ENCODE data around the gene ABCB9. TPM values are rescaled to one million over a fixed set of nuclear protein-coding genes. Genes with fewer than 3 reads are reported as not detected.
A peak's percentile ranks its signal among the peaks of the same experiment; 100 is the strongest.
"Not testable (repeated sequence)": the region's sequence is repeated elsewhere in the genome, so short reads cannot be mapped to it uniquely, and the experiment has no call there.

The ABCB9 gene
- 4.0 and 8.4 TPM in 2 replicates for total RNA-seq

DNA sequence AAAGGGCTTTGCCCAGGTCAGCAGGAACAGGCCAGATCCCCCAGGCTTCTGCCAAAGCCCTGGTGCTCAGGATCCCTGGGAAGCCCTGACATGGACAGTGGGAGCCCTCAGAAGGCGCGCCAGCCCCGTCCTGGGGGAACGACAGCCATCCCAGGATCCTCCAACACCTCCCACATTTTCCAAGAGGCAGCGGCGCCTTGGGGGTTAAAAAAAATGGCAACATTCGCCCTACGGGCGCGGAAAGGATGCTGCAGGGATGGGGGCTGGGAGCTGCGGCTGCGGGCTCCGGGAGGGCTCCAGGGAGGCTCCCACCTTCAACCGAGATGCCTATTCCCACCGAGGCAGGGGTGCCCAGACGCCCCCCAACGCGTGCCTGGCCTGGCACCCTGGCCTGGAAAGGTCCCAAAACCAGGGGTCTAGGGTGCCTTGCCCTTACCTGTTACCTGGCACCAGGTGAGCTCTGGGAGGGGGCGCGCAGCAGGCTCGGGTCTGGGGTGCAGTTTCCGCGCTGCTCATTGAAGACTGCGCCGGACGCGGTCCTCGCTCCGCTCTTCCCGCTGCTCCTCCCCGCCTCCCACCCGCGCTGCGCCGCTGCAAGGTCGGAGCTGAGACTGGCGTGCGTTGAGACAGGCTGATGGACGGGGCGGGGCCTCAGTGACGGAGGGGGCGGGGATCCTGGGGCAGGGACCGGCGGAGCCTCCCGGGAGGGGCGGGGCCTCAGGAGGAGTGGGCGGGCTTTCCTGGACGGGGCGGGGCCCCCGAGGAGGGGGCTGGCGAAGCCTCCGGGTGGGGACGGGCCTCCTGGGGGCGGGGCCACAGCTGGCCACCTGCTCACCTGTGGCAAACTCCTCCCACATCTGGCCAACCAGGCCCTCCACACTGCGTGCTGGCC lies at the start of gene ABCB9:
ABCB9 (minus strand) TSS at position 613 of the 892 bp plus-strand sequence. CDS start 6,228 bp downstream, outside the sequence.
- DNase-seq (ENCODE audit: low read depth): no peak
- TF ChIP-seq, protein P1, sequence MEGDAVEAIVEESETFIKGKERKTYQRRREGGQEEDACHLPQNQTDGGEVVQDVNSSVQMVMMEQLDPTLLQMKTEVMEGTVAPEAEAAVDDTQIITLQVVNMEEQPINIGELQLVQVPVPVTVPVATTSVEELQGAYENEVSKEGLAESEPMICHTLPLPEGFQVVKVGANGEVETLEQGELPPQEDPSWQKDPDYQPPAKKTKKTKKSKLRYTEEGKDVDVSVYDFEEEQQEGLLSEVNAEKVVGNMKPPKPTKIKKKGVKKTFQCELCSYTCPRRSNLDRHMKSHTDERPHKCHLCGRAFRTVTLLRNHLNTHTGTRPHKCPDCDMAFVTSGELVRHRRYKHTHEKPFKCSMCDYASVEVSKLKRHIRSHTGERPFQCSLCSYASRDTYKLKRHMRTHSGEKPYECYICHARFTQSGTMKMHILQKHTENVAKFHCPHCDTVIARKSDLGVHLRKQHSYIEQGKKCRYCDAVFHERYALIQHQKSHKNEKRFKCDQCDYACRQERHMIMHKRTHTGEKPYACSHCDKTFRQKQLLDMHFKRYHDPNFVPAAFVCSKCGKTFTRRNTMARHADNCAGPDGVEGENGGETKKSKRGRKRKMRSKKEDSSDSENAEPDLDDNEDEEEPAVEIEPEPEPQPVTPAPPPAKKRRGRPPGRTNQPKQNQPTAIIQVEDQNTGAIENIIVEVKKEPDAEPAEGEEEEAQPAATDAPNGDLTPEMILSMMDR (conservative IDR thresholded peaks at IDR 0.05; ENCODE audit: low read depth, low read length): no peak
- H3K4me3 ChIP-seq (ENCODE audit: low read depth, low read length): peak within 1 kb of the TSS; percentile 89

DNA sequence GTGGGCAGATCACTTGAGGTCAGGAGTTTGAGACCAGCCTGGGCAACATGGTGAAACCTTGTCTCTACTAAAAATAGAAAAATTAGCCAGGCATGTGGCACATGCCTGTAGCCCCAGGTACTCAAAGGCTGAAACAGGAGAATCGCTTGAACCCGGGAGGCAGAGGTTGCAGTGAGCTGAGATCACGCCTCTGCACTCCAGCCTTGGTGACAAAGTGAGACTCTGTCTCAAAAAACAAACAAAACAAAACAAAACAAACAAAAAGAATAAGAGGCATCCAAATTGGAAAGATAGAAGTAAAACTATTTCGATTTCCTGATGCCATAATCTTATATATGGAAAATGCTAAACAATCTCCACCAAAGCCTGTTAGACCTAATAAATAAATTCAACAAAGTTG lies 48.2 kb upstream of the ABCB9 start:
- not testable (repeated sequence) for DNase-seq (ENCODE audit: low read depth); H3K4me3 ChIP-seq (ENCODE audit: low read depth, low read length)

GRCh38 chr12:123013185-123014095 lies 47.2 kb upstream of the ABCB9 start:
- TF ChIP-seq, protein P1 (conservative IDR thresholded peaks at IDR 0.05; ENCODE audit: low read depth, low read length): no peak
- no peak overlapping the region for H3K4me3 ChIP-seq (ENCODE audit: low read depth, low read length)
- DNase-seq (ENCODE audit: low read depth): no peak

DNA sequence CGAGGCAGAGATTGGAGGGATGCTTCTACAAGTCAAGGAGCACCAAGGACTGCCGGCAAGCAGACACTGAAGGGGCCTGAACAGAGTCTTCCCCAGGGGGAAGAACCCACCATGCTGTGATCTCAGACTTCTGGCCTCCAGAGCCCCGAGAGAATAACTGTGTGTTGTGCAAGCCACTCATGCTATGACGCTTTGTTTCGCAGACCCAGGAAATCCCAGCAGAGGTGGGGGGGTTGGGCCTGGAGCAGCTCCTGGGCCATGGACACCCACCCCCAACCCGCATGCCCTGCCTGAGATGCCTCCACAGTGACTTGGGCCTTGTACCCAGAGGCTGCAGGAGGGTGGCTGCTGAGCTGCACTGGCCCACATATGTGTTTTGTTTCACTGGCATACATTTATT lies 45.4 kb upstream of the ABCB9 start:
- TF ChIP-seq, protein P1 (conservative IDR thresholded peaks at IDR 0.05; ENCODE audit: low read depth, low read length): no peak
- no peak overlapping the region for H3K4me3 ChIP-seq (ENCODE audit: low read depth, low read length)
- DNase-seq (ENCODE audit: low read depth): no peak

GRCh38 chr12:123010681-123011080 lies 44.4 kb upstream of the ABCB9 start:
- TF ChIP-seq, protein P1 (conservative IDR thresholded peaks at IDR 0.05; ENCODE audit: low read depth, low read length): no peak

GRCh38 chr12:123010110-123010509 lies 43.8 kb upstream of the ABCB9 start:
- no peak overlapping the region for H3K4me3 ChIP-seq (ENCODE audit: low read depth, low read length)
- TF ChIP-seq, protein P1 (conservative IDR thresholded peaks at IDR 0.05; ENCODE audit: low read depth, low read length): no peak
- no peak for DNase-seq (ENCODE audit: low read depth)

More at GRCh38 chr12:123010681-123011080, 44.4 kb upstream of the ABCB9 start:
- no peak overlapping the region for H3K4me3 ChIP-seq (ENCODE audit: low read depth, low read length)
- no peak for DNase-seq (ENCODE audit: low read depth)

DNA sequence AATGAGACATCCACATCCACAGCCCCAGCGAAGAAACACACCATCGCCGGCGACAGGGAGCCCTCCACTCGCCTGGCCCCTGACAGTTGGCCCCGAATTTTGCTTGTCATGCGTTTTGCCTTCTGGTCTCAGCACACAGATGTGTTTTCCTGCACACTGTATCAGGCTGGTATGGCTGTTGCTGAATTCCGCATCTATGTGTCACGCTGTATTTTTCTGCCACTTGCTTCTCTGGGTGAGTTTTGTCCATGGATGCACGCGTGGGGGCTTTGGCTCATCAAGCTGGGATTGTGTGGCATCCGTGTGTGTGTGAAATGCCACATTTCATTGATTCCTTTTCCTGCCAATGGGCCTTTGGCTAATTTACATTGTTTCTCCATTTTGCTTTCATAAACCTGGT lies 40.7 kb upstream of the ABCB9 start:
- no peak for DNase-seq (ENCODE audit: low read depth)
- no peak overlapping the region for H3K4me3 ChIP-seq (ENCODE audit: low read depth, low read length)
- TF ChIP-seq, protein P1 (conservative IDR thresholded peaks at IDR 0.05; ENCODE audit: low read depth, low read length): no peak

All from epithelial cell of proximal tubule (primary cell).